Breast epithelium (tissue), 4 donors: ENCODE measurements around the gene RAC3. TPM values are rescaled to one million over a fixed set of nuclear protein-coding genes. Genes with fewer than 3 reads are reported as not detected.

Experiments used
- DNase-seq, 2 donors: peaks; one replicate each; pipeline ENCODE4 v3.0.0-alpha.2; 2019; ENCODE audit warnings: low spot score in 2 of 2
- H3K27ac ChIP-seq, 2 donors: fragments of 200-600 bp; sonication (generic) in 1 of 2; one replicate each; pipeline ENCODE4 v1.5.1; 2016 to 2019; ENCODE audit warnings: mild to moderate bottlenecking in 1 of 2
- H3K27me3 ChIP-seq, 2 donors: fragments of 200-600 bp; sonication (generic) in 1 of 2; one replicate each; pipeline versions ENCODE4 v1.5.1 to v1.6.0; 2017 to 2019; ENCODE audit warnings: control low read depth in 1 of 2, mild to moderate bottlenecking in 1 of 2
- H3K36me3 ChIP-seq: fragments of 200-600 bp; one replicate; pipeline ENCODE4 v1.5.1; 2019
- H3K4me1 ChIP-seq, 2 donors: fragments of 200-600 bp; sonication (generic); one replicate each; pipeline ENCODE4 v1.5.1; 2016 to 2019; ENCODE audit warnings: control low read depth in 1 of 2
- H3K4me3 ChIP-seq, 3 donors: fragments of 200-600 bp; sonication (generic); 1 replicate in 2 of 3; 2 replicates in 1 of 3; pipeline ENCODE4 v1.5.1; 2016 to 2019; ENCODE audit warnings: mild to moderate bottlenecking in 3 of 3, moderate library complexity in 2 of 3
- H3K9me3 ChIP-seq, 2 donors: fragments of 200-600 bp; sonication (generic) in 1 of 2; one replicate each; pipeline ENCODE4 v1.5.1; 2016 to 2019; ENCODE audit warnings: control low read depth in 1 of 2
- CTCF ChIP-seq, 3 donors: fragments of 450-650 bp; IDR thresholded peaks; one replicate each; pipeline ENCODE4 v1.5.1; 2016 to 2017; ENCODE audit warnings: antibody characterized with exemption in 3 of 3, mild to moderate bottlenecking in 3 of 3, moderate library complexity in 3 of 3
- POLR2A ChIP-seq: fragments of 450-650 bp; IDR thresholded peaks from one replicate; pipeline ENCODE4 v1.6.1; 2016; ENCODE audit warnings: antibody characterized with exemption, mild to moderate bottlenecking, moderate library complexity
- POLR2AphosphoS5 ChIP-seq, 3 donors: sonication (generic); formaldehyde crosslinking; IDR thresholded peaks; one replicate each; pipeline ENCODE4 v1.6.1; 2017; ENCODE audit warnings: antibody characterized with exemption in 3 of 3
- intact Hi-C: fragments of 100-400 bp; cut with DNase I; formaldehyde crosslinking; loops from one replicate; pipeline ENCODE4 v1.15.1; 2023; ENCODE audit warnings: low total_unique reads
- total RNA-seq, 3 donors: library from RNA; depleted of rRNA; stranded (reverse); fragments of >200 nt; gene quantifications; one replicate each; pipeline ENCODE4 v1.1.0, GENCODE V29; 2016

Gene RAC3
- total RNA-seq, 3 donors from 2014 or later = 7.6 to 23.0 (median 16.1) TPM

- TF ChIP-seq POLR2AphosphoS5 (IDR thresholded peaks at IDR 0.05) (no peak), CTCF (IDR thresholded peaks at IDR 0.05) (no peak), POLR2A (no peak)
- DNase-seq = no peak
- H3K4me1 ChIP-seq = peaks cover 0 to 3% of the 10 kb centered on the region in 2 donors
- no peaks in the 10 kb centered on the region for H3K9me3 ChIP-seq
- no peaks in the 10 kb centered on the region for H3K27me3 ChIP-seq
- no peak overlapping the region for H3K27ac ChIP-seq
- intact Hi-C loops = no loop called here
- H3K36me3 ChIP-seq = peaks cover 5% of the 10 kb centered on the region
- H3K4me3 ChIP-seq = no peak overlapping the region
These were observed 44.9 kb upstream of the RAC3 start for GRCh38 chr17:81986606-81987005.

GRCh38 chr17:81987161-81987770 lies 44.2 kb upstream of the RAC3 start:
- intact Hi-C loops = no loop called here
- H3K27me3 ChIP-seq = no peaks in the 10 kb centered on the region
- TF ChIP-seq CTCF (IDR thresholded peaks at IDR 0.05) (no peak), POLR2AphosphoS5 (IDR thresholded peaks at IDR 0.05) (no peak), POLR2A (no peak)
- DNase-seq = no peak
- no peak overlapping the region for H3K27ac ChIP-seq
- peaks cover 0 to 9% of the 10 kb centered on the region in 2 donors for H3K4me1 ChIP-seq
- H3K4me3 ChIP-seq = no peak overlapping the region
- H3K36me3 ChIP-seq = peaks cover 5% of the 10 kb centered on the region
- no peaks in the 10 kb centered on the region for H3K9me3 ChIP-seq

- H3K4me3 ChIP-seq = peak overlapping the region in 1 of 3 donors; percentile 48
- intact Hi-C loops = no loop called here
- no peaks in the 10 kb centered on the region for H3K27me3 ChIP-seq
- no peaks in the 10 kb centered on the region for H3K9me3 ChIP-seq
- DNase-seq = no peak
- no peaks in the 10 kb centered on the region for H3K36me3 ChIP-seq
- peak overlapping the region; percentile 61 to 77 for H3K27ac ChIP-seq
- no peak for TF ChIP-seq CTCF (IDR thresholded peaks at IDR 0.05)
- TF ChIP-seq POLR2AphosphoS5 (IDR thresholded peaks at IDR 0.05) = no peak
- TF ChIP-seq POLR2A = no peak
- peaks cover 0 to 9% of the 10 kb centered on the region in 2 donors for H3K4me1 ChIP-seq
These were observed 40.4 kb upstream of the RAC3 start for GRCh38 chr17:81990836-81991683.

- intact Hi-C loops = no loop called here
- Histone ChIP-seq H3K27ac (peak overlapping the region; percentile 61 to 77), H3K36me3 (no peaks in the 10 kb centered on the region), H3K4me1 (peaks cover 0 to 9% of the 10 kb centered on the region in 2 donors), H3K9me3 (no peaks in the 10 kb centered on the region), H3K4me3 (peak overlapping the region in 2 of 3 donors; percentile 19 to 48), H3K27me3 (no peaks in the 10 kb centered on the region)
- peak; percentile 77 to 83 for DNase-seq
- TF ChIP-seq CTCF (IDR thresholded peaks at IDR 0.05) = no peak
- no peak for TF ChIP-seq POLR2AphosphoS5 (IDR thresholded peaks at IDR 0.05)
- TF ChIP-seq POLR2A = no peak
These were observed 39.7 kb upstream of the RAC3 start for GRCh38 chr17:81991684-81992305.
